HCT116 (cell line): ENCODE data around the gene SMG6. TPM values are rescaled to one million over a fixed set of nuclear protein-coding genes. Genes with fewer than 3 reads are reported as not detected.

Experiments
- ATAC-seq: fragments of 200-7000 bp; cut with Tn5 transposase; 2 replicates; pipeline ENCODE4 v1.9.1; 2020; ENCODE audit warnings: mild to moderate bottlenecking, moderate library complexity
- BruUV-seq: library from RNA; stranded (reverse); fragments of 400-500 nt; replicated peaks from 2 replicates; lab custom pipeline; 2021; lab: Mats Ljungman, UMichigan
- CTCF ChIA-PET: fragments of 300-600 bp; sonication (Branson Sonifier 250); formaldehyde crosslinking; loops from one replicate; lab custom pipeline; 2021; ENCODE audit warnings: antibody characterized with exemption; lab: Charles Lee
- POLR2A ChIA-PET: fragments of 300-600, 350-600 bp; sonication (Branson Sonifier 250); formaldehyde crosslinking; loops from one replicate; lab custom pipeline; 2021; ENCODE audit warnings: antibody characterized with exemption; lab: Charles Lee
- RAD21 ChIA-PET, 2 experiments: fragments of 300-600 bp; sonication (Branson Sonifier 250); formaldehyde crosslinking; loops; one replicate each; lab custom pipeline; 2023; ENCODE audit warnings: low total read pairs in 2 of 2; ENCODE audit not compliant: uncharacterized antibody in 2 of 2, unreplicated experiment in 2 of 2, low non-redundant PET in 1 of 2; lab: Charles Lee
- DNase-seq: peaks from one replicate; pipeline ENCODE4 v3.0.0-alpha.2; 2010; ENCODE audit warnings: low read depth, low spot score
- H2AFZ ChIP-seq: fragments of 200-600 bp; shearing (Covaris generic), sonication (generic); 2 replicates; pipeline ENCODE4 v1.6.1; 2017; ENCODE audit warnings: low read depth, mixed run types, mixed read lengths, antibody characterized with exemption, low read length; ENCODE audit not compliant: poor library complexity, severe bottlenecking
- H3K27ac ChIP-seq: 2 replicates; pipeline ENCODE4 v1.5.1; 2012; ENCODE audit warnings: low read depth, low read length
- H3K27me3 ChIP-seq: fragments of 200-600 bp; sonication (generic); 2 replicates; pipeline ENCODE4 v1.6.1; 2016; ENCODE audit warnings: mixed run types, low read length, mixed read lengths; ENCODE audit not compliant: insufficient read depth
- H3K36me3 ChIP-seq, 2 experiments: fragments of 200-500 bp in 1 of 2; fragments of 200-600 bp in 1 of 2; sonication (Bioruptor generic) in 1 of 2; sonication (generic) in 1 of 2; 2 replicates each; pipeline versions ENCODE4 v1.5.1 to v1.6.1; 2014 to 2016; ENCODE audit warnings: low read length in 2 of 2, inconsistent platforms in 1 of 2, mixed read lengths in 1 of 2, mixed run types in 1 of 2; ENCODE audit not compliant: insufficient read depth in 2 of 2, control insufficient read depth in 1 of 2
- H3K4me1 ChIP-seq, 2 experiments: fragments of 200-600 bp in 1 of 2; sonication (generic) in 1 of 2; 2 replicates each; pipeline versions ENCODE4 v1.5.1 to v1.6.1; 2012 to 2017; ENCODE audit warnings: low read length in 2 of 2, inconsistent platforms in 1 of 2, mild to moderate bottlenecking in 1 of 2, mixed read lengths in 1 of 2, mixed run types in 1 of 2, moderate library complexity in 1 of 2; ENCODE audit not compliant: insufficient read depth in 2 of 2, control insufficient read depth in 1 of 2
- H3K4me2 ChIP-seq: fragments of 200-600 bp; sonication (generic); 2 replicates; pipeline ENCODE4 v1.6.1; 2017; ENCODE audit warnings: mixed run types, low read length, mixed read lengths
- H3K4me3 ChIP-seq, 2 experiments: fragments of 200-600 bp in 1 of 2; sonication (generic) in 1 of 2; replicated peaks in 1 of 2; 2 replicates each; pipeline ENCODE4 v1.5.1; 2011 to 2016; ENCODE audit warnings: low read length in 2 of 2, control low read depth in 1 of 2, low read depth in 1 of 2, mild to moderate bottlenecking in 1 of 2, mixed read lengths in 1 of 2, mixed run types in 1 of 2
- H3K79me2 ChIP-seq: fragments of 200-600 bp; sonication (generic); 2 replicates; pipeline ENCODE4 v1.6.1; 2017; ENCODE audit warnings: mild to moderate bottlenecking, mixed run types, low read length, moderate library complexity, mixed read lengths; ENCODE audit not compliant: insufficient read depth
- H3K9ac ChIP-seq: fragments of 200-600 bp; sonication (generic); 2 replicates; pipeline ENCODE4 v1.6.1; 2016; ENCODE audit warnings: low read length, mixed read lengths
- H3K9me2 ChIP-seq: fragments of 200-600 bp; sonication (generic), shearing (Covaris generic); 2 replicates; pipeline ENCODE4 v1.6.1; 2017; ENCODE audit warnings: mixed run types, mild to moderate bottlenecking, moderate library complexity; ENCODE audit not compliant: insufficient read depth
- H3K9me3 ChIP-seq, 2 experiments: fragments of 200-500 bp in 1 of 2; fragments of 200-600 bp in 1 of 2; sonication (Bioruptor generic) in 1 of 2; sonication (generic) in 1 of 2; 2 replicates each; pipeline ENCODE4 v1.6.1; 2014 to 2017; ENCODE audit warnings: low read length in 2 of 2, mixed read lengths in 2 of 2, inconsistent platforms in 1 of 2, low read depth in 1 of 2, mild to moderate bottlenecking in 1 of 2, mixed run types in 1 of 2, moderate library complexity in 1 of 2; ENCODE audit not compliant: control insufficient read depth in 1 of 2, insufficient read depth in 1 of 2
- H4K20me1 ChIP-seq: fragments of 200-600 bp; sonication (generic), shearing (Covaris generic); 2 replicates; pipeline ENCODE4 v1.6.1; 2017; ENCODE audit warnings: mixed run types, mild to moderate bottlenecking, moderate library complexity; ENCODE audit not compliant: insufficient read depth
- ATF3 ChIP-seq: IDR thresholded peaks from 2 replicates; pipeline ENCODE4 v1.6.1; 2012
- CTCF ChIP-seq, 3 experiments: fragments of 200-600 bp in 1 of 3; sonication (generic) in 1 of 3; IDR thresholded peaks in 2 of 3; conservative IDR thresholded peaks in 1 of 3; 2 replicates each; pipeline ENCODE4 v1.5.1; 2012 to 2017; ENCODE audit warnings: low read depth in 2 of 3, low read length in 2 of 3, antibody characterized with exemption in 1 of 3, borderline replicate concordance in 1 of 3, control low read depth in 1 of 3, mild to moderate bottlenecking in 1 of 3, mixed read lengths in 1 of 3, mixed run types in 1 of 3, moderate library complexity in 1 of 3; ENCODE audit not compliant: insufficient read depth in 1 of 3
- EGR1 ChIP-seq: IDR thresholded peaks from 2 replicates; pipeline ENCODE4 v1.6.1; 2012; ENCODE audit warnings: low read depth
- ELF1 ChIP-seq: IDR thresholded peaks from 2 replicates; pipeline ENCODE4 v1.6.1; 2012; ENCODE audit warnings: low read depth, borderline replicate concordance
- EZH2 ChIP-seq: fragments of 200-600 bp; sonication (generic); IDR thresholded peaks from 2 replicates; pipeline ENCODE4 v1.6.1; 2017; ENCODE audit warnings: antibody characterized with exemption, mixed run types
- EZH2phosphoT487 ChIP-seq: fragments of 200-600 bp; IDR thresholded peaks from 2 replicates; pipeline ENCODE4 v1.6.1; 2018; ENCODE audit warnings: antibody characterized with exemption, borderline replicate concordance
- FOSL1 ChIP-seq: IDR thresholded peaks from 2 replicates; pipeline ENCODE4 v1.6.1; 2012; ENCODE audit warnings: low read depth
- JUND ChIP-seq: IDR thresholded peaks from 2 replicates; pipeline ENCODE4 v1.6.1; 2012
- POLR2AphosphoS5 ChIP-seq: IDR thresholded peaks from 2 replicates; pipeline ENCODE4 v1.6.1; 2011; ENCODE audit warnings: mild to moderate bottlenecking, low read depth, low read length, moderate library complexity
- RAD21 ChIP-seq: IDR thresholded peaks from 2 replicates; pipeline ENCODE4 v1.6.1; 2012; ENCODE audit warnings: low read depth, mild to moderate bottlenecking
- SP1 ChIP-seq: IDR thresholded peaks from 2 replicates; pipeline ENCODE4 v1.6.1; 2012; ENCODE audit warnings: low read depth
- YY1 ChIP-seq: IDR thresholded peaks from 2 replicates; pipeline ENCODE4 v1.6.1; 2011; ENCODE audit warnings: low read length, low read depth, moderate library complexity, mild to moderate bottlenecking; ENCODE audit not compliant: insufficient replicate concordance; ENCODE audit errors: extremely low read depth
- ZBTB33 ChIP-seq: IDR thresholded peaks from 2 replicates; pipeline ENCODE4 v1.6.1; 2011; ENCODE audit warnings: mild to moderate bottlenecking, low read length, moderate library complexity; ENCODE audit not compliant: insufficient replicate concordance; ENCODE audit errors: extremely low read depth
- ZNF274 ChIP-seq: fragments of 200-500 bp; sonication (Bioruptor generic); IDR thresholded peaks from 2 replicates; pipeline ENCODE4 v1.6.1; 2014; ENCODE audit warnings: mild to moderate bottlenecking, low read depth, low read length, inconsistent platforms
- intact Hi-C: fragments of 100-400 bp; cut with micrococcal nuclease; formaldehyde crosslinking; loops from 2 replicates; pipeline ENCODE4 v1.10.0; 2022
- total RNA-seq: library from RNA; stranded (reverse); gene quantifications from one replicate; pipeline ENCODE4 v1.2.1, GENCODE V29; 2021; ENCODE audit not compliant: unreplicated experiment

Gene SMG6
- total RNA-seq, 1 experiment from 2014 or later: 23.1 TPM

GRCh38 chr17:2194889-2195335 is 108.7 kb downstream of the SMG6 start:
- intact Hi-C loops: no loop called here
- Histone ChIP-seq H3K9me3 (no peaks in the 10 kb centered on the region), H3K4me3 (no peak overlapping the region), H3K27me3 (no peaks in the 10 kb centered on the region), H3K4me1 (peaks cover 11 to 40% of the 10 kb centered on the region in 2 experiments), H3K36me3 (no peaks in the 10 kb centered on the region), H3K9me2 (no peaks in the 10 kb centered on the region), H3K79me2 (no peaks in the 10 kb centered on the region), H3K9ac (no peak overlapping the region), H4K20me1 (no peaks in the 10 kb centered on the region), H3K27ac (no peak overlapping the region), H2AFZ (no peak overlapping the region), H3K4me2 (no peak overlapping the region)
- BruUV-seq: no TSS peak
- TF ChIP-seq EZH2phosphoT487 (no peak), EGR1 (no peak), ZNF274 (no peak), ELF1 (no peak), RAD21 (no peak), JUND (no peak), YY1 (no peak), SP1 (no peak), ZBTB33 (no peak), POLR2AphosphoS5 (no peak), EZH2 (no peak), ATF3 (no peak), FOSL1 (no peak), CTCF (IDR thresholded peaks at IDR 0.05 in 2 of 3, conservative IDR thresholded peaks at IDR 0.05 in 1 of 3; ENCODE audit: borderline replicate concordance in 1 of 3, insufficient read depth in 1 of 3, low read depth in 2 of 3, low read length in 2 of 3) (no peak)
- ChIA-PET POLR2A (interaction anchor here (0.6 kb wide), 1 partner anchor 122 kb away, joined by 3 read pairs; no protein-coding TSS in a partner anchor), CTCF (no interaction called here), RAD21 (no interaction called here)
- no peak for DNase-seq
- no peak for ATAC-seq
